Breast epithelium (tissue), 4 donors: ENCODE measurements around the gene MDFIC2. TPM values are rescaled to one million over a fixed set of nuclear protein-coding genes. Genes with fewer than 3 reads are reported as not detected.

Experiments
- DNase-seq, 2 donors: peaks; one replicate each; pipeline ENCODE4 v3.0.0-alpha.2; 2019; ENCODE audit warnings: low spot score in 2 of 2
- H3K27ac ChIP-seq, 2 donors: fragments of 200-600 bp; sonication (generic) in 1 of 2; one replicate each; pipeline ENCODE4 v1.5.1; 2016 to 2019; ENCODE audit warnings: mild to moderate bottlenecking in 1 of 2
- H3K27me3 ChIP-seq, 2 donors: fragments of 200-600 bp; sonication (generic) in 1 of 2; one replicate each; pipeline versions ENCODE4 v1.5.1 to v1.6.0; 2017 to 2019; ENCODE audit warnings: control low read depth in 1 of 2, mild to moderate bottlenecking in 1 of 2
- H3K36me3 ChIP-seq: fragments of 200-600 bp; one replicate; pipeline ENCODE4 v1.5.1; 2019
- H3K4me1 ChIP-seq, 2 donors: fragments of 200-600 bp; sonication (generic); one replicate each; pipeline ENCODE4 v1.5.1; 2016 to 2019; ENCODE audit warnings: control low read depth in 1 of 2
- H3K4me3 ChIP-seq, 3 donors: fragments of 200-600 bp; sonication (generic); 1 replicate in 2 of 3; 2 replicates in 1 of 3; pipeline ENCODE4 v1.5.1; 2016 to 2019; ENCODE audit warnings: mild to moderate bottlenecking in 3 of 3, moderate library complexity in 2 of 3
- H3K9me3 ChIP-seq, 2 donors: fragments of 200-600 bp; sonication (generic) in 1 of 2; one replicate each; pipeline ENCODE4 v1.5.1; 2016 to 2019; ENCODE audit warnings: control low read depth in 1 of 2
- POLR2A ChIP-seq: fragments of 450-650 bp; IDR thresholded peaks from one replicate; pipeline ENCODE4 v1.6.1; 2016; ENCODE audit warnings: antibody characterized with exemption, mild to moderate bottlenecking, moderate library complexity
- POLR2AphosphoS5 ChIP-seq, 3 donors: sonication (generic); formaldehyde crosslinking; IDR thresholded peaks; one replicate each; pipeline ENCODE4 v1.6.1; 2017; ENCODE audit warnings: antibody characterized with exemption in 3 of 3
- intact Hi-C: fragments of 100-400 bp; cut with DNase I; formaldehyde crosslinking; loops from one replicate; pipeline ENCODE4 v1.15.1; 2023; ENCODE audit warnings: low total_unique reads
- total RNA-seq, 3 donors: library from RNA; depleted of rRNA; stranded (reverse); fragments of >200 nt; gene quantifications; one replicate each; pipeline ENCODE4 v1.1.0, GENCODE V29; 2016
- TF ChIP-seq, protein P1 (sequence below), 3 donors: fragments of 450-650 bp; IDR thresholded peaks; one replicate each; pipeline ENCODE4 v1.5.1; 2016 to 2017; ENCODE audit warnings: antibody characterized with exemption in 3 of 3, mild to moderate bottlenecking in 3 of 3, moderate library complexity in 3 of 3

The MDFIC2 gene
- total RNA-seq, 3 donors from 2014 or later: not detected

DNA sequence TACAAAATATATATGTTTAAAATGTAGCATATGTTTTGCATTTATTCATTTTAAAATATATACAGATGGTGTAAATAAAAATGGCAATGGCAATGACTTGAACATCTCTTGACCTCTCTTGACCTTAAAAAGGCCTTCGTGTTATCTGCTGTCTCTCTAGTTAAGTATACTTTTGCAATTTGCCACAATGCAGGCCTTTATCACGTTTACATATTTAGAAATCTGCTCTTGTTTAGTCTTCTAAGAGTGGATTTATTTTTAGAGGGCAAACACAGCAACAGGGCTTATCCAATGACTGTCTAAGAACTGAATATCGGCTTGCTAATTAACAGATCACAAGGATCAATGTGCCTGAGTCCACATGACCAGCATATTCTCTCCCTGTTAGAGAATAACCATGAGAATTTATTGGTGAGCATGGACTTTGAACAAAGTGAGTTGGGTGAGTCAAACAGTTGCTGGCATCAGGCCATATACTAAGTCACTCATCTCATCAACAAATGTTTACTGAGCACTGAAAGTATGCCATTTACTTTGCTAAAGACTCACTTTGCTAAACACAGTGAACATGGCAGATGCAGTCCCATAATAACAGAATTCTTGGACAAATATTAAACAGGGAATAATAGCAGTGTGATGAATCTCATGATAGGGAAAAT lies 48.2 kb downstream of the MDFIC2 start:
- no peak for TF ChIP-seq POLR2A
- intact Hi-C loops: no loop called here

DNA sequence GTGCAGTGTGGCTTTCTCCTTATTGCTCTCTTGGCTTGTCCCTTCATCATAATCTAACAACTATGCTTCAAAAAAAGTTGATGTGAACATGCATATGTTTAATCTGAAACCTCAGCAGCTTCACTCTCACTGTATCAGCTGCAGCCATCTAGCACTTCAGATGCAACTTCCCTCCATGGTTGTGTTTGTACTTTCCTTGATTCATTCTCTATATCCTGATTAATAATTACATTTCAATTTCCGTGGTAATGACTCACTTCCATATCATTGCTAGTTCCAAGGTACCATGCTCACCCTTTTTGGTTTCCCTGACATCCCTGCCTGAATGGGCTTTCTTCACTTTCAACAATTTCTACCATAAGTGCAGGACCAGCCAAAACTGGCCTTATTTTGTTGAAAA lies 51.2 kb downstream of the MDFIC2 start:
- H3K36me3 ChIP-seq: no peaks in the 10 kb centered on the region
- no peak overlapping the region for H3K27ac ChIP-seq
- intact Hi-C loops: no loop called here
- TF ChIP-seq POLR2A: no peak
- TF ChIP-seq, protein P1, sequence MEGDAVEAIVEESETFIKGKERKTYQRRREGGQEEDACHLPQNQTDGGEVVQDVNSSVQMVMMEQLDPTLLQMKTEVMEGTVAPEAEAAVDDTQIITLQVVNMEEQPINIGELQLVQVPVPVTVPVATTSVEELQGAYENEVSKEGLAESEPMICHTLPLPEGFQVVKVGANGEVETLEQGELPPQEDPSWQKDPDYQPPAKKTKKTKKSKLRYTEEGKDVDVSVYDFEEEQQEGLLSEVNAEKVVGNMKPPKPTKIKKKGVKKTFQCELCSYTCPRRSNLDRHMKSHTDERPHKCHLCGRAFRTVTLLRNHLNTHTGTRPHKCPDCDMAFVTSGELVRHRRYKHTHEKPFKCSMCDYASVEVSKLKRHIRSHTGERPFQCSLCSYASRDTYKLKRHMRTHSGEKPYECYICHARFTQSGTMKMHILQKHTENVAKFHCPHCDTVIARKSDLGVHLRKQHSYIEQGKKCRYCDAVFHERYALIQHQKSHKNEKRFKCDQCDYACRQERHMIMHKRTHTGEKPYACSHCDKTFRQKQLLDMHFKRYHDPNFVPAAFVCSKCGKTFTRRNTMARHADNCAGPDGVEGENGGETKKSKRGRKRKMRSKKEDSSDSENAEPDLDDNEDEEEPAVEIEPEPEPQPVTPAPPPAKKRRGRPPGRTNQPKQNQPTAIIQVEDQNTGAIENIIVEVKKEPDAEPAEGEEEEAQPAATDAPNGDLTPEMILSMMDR (IDR thresholded peaks at IDR 0.05): no peak
- TF ChIP-seq POLR2AphosphoS5 (IDR thresholded peaks at IDR 0.05): no peak
- H3K4me1 ChIP-seq: no peaks in the 10 kb centered on the region
- DNase-seq: no peak
- no peak overlapping the region for H3K4me3 ChIP-seq
- H3K27me3 ChIP-seq: no peaks in the 10 kb centered on the region
- H3K9me3 ChIP-seq: no peaks in the 10 kb centered on the region

More for the DNA sequence above, 48.2 kb downstream of the MDFIC2 start:
- no peaks in the 10 kb centered on the region for H3K9me3 ChIP-seq
- no peak for DNase-seq
- no peaks in the 10 kb centered on the region for H3K4me1 ChIP-seq
- H3K4me3 ChIP-seq: no peak overlapping the region
- no peaks in the 10 kb centered on the region for H3K36me3 ChIP-seq
- H3K27ac ChIP-seq: no peak overlapping the region
- H3K27me3 ChIP-seq: no peaks in the 10 kb centered on the region

DNA sequence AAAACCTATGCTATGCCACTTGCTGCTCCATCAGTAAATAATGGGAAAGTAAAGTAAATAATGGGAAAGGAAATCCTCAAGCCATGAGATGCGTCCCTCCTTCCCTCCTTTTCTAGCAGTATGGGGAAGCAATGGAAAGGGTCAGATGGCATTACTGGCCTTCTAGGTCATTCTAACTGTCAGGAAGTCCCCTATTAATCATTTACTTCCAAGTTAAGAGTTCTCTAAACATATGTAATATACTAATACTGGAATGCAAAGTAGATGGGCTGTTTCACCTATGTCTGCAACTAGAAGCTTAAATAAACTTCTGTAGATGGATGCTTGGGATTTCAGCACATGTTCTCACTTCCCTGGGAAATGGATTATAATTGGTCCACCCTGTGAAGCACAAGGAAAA lies 55.9 kb downstream of the MDFIC2 start:
- H3K27ac ChIP-seq: no peak overlapping the region
- no peak overlapping the region for H3K4me3 ChIP-seq
- intact Hi-C loops: no loop called here
- H3K4me1 ChIP-seq: no peaks in the 10 kb centered on the region
- no peaks in the 10 kb centered on the region for H3K36me3 ChIP-seq
- no peaks in the 10 kb centered on the region for H3K27me3 ChIP-seq
- TF ChIP-seq POLR2A (no peak), POLR2AphosphoS5 (IDR thresholded peaks at IDR 0.05) (no peak)
- TF ChIP-seq, protein P1 (IDR thresholded peaks at IDR 0.05): no peak
- DNase-seq: no peak
- no peaks in the 10 kb centered on the region for H3K9me3 ChIP-seq

DNA sequence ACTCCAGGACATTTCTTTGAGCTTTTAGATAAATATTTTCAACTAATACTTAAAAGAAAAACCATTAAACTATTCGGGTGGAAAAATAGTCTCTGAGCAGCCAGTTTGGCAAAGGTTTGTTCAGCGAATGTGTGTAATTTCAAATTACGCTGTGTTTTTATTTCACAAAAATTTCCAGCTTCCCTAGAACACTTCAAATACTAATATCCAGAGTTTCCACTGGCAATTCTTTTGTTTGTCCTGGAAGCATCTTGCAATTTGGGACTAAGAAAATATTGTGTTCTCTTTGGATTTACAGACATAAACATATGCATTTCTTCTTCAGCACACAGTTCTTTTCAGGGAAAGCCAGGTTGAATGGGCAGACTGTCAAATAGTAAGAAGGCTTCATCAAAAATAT lies 61.9 kb downstream of the MDFIC2 start:
- H3K27me3 ChIP-seq: no peaks in the 10 kb centered on the region
- no peak for DNase-seq
- no peaks in the 10 kb centered on the region for H3K36me3 ChIP-seq
- TF ChIP-seq, protein P1 (IDR thresholded peaks at IDR 0.05): no peak
- TF ChIP-seq POLR2A (no peak), POLR2AphosphoS5 (IDR thresholded peaks at IDR 0.05) (no peak)
- no peaks in the 10 kb centered on the region for H3K4me1 ChIP-seq
- no peak overlapping the region for H3K4me3 ChIP-seq
- intact Hi-C loops: no loop called here
- H3K9me3 ChIP-seq: no peaks in the 10 kb centered on the region
- H3K27ac ChIP-seq: no peak overlapping the region

DNA sequence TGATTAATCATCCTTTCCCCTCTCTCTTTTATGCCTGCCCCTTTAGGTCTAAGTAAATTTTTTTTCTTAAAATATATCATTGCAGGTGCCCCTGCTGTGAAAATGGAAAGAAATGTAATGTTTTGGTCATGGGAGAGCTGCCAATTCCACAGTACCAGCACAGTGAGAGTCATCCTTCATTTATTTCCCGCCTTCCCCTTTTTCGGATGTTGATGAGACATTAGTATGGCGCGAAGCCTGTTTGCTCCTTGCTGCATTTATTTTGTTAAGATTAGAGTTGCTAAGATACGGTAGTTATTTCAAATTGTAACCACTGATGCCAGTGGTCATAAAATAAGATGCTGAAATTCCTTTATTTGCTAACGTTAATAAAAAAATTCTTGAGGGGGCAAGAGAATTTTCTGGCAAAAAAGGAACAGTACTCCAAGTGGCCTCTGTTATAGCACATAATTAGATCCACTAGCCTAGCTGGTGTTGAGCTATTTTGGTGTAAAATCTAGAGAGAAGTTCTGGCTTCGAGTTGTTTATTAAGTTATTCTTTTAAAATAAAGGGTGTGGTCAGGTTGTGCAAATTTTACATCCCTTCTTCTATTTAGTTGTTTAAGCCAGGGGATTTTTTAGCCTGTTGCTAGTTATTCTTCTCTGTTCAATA lies 62.8 kb downstream of the MDFIC2 start:
- TF ChIP-seq, protein P1 (IDR thresholded peaks at IDR 0.05): no peak
- TF ChIP-seq POLR2AphosphoS5 (IDR thresholded peaks at IDR 0.05) (no peak), POLR2A (no peak)
- no peak for DNase-seq
- intact Hi-C loops: no loop called here
- no peaks in the 10 kb centered on the region for H3K9me3 ChIP-seq
- H3K27ac ChIP-seq: no peak overlapping the region
- H3K4me3 ChIP-seq: no peak overlapping the region
- H3K27me3 ChIP-seq: no peaks in the 10 kb centered on the region
- no peaks in the 10 kb centered on the region for H3K4me1 ChIP-seq
- H3K36me3 ChIP-seq: no peaks in the 10 kb centered on the region
